ENCODE data around the gene CAPN1.

- TF ChIP-seq CTCF (conservative IDR thresholded peaks at IDR 0.05) (no peak), ZFX (IDR thresholded peaks at IDR 0.05) (peak; percentile 80; the same call in 1 of the 2 replicates)
Observed at GRCh38 chr11:65134240-65134951, 47.3 kb upstream of the CAPN1 start, which contains the start of gene SYVN1.
